Occipital lobe (tissue), 2 donors: ENCODE data around the gene ATP6V0E2. TPM values are rescaled to one million over a fixed set of nuclear protein-coding genes. Genes with fewer than 3 reads are reported as not detected.

Experiments
- DNase-seq: peaks from one replicate; lab custom pipeline; 2025; lab: John Stamatoyannopoulos, UW
- total RNA-seq: library from RNA; depleted of rRNA; stranded (reverse); fragments of >200 nt; gene quantifications from one replicate; pipeline ENCODE4 v1.2.3, GENCODE V29; 2014

Gene ATP6V0E2
- total RNA-seq, 1 donor from 2014 or later, result 112 TPM

DNA sequence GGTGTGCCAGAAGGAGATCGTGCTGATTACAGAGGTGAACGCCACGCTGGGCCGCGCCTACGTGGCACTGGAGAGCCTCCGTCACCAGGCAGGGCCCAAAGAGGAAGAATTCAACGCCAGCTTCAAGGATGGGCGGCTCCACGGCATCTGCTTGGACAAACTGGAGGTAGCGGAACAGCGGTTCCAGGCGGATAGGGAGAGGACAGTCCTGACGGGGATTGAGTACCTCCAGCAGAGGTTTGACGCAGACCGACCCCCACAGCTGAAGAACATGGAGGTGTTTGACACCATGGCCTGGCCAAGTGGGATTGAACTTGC, 12.1 kb upstream of the ATP6V0E2 start:
- DNase-seq, result no peak

DNA sequence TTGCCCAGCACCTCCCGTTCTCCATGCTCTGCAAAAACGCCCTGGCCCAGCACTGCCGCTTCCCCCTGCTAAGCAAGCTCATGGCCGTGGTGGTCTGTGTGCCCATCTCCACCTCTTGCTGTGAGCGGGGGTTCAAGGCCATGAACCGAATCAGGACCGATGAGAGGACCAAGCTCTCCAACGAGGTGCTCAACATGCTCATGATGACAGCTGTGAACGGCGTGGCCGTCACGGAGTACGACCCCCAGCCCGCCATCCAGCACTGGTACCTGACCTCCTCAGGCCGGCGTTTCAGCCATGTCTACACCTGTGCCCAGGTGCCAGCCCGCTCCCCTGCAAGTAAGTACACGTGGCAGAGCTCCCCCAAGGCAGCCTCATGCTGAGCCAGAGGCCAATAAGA, 11.6 kb upstream of the ATP6V0E2 start:
- DNase-seq, result no peak

DNA sequence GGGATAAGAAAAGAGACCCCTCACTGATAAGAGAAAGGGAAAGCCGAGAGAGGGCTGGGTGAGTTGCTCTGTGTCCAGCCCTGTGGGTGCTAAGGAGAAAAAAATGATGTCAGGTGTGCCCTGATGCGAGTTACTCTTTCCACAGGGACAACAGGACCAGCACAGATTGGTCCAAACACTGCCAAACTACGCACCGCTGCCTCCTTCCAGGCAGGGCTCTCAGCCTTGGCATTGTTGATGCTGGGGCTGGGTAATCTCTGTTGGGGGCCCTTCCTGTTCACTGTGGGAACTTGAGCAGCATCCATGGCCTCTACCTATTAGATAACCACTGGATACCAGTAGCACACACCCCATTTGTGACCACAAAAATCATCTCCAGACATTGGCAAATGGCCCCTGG, 10.3 kb upstream of the ATP6V0E2 start:
- no peak for DNase-seq

DNA sequence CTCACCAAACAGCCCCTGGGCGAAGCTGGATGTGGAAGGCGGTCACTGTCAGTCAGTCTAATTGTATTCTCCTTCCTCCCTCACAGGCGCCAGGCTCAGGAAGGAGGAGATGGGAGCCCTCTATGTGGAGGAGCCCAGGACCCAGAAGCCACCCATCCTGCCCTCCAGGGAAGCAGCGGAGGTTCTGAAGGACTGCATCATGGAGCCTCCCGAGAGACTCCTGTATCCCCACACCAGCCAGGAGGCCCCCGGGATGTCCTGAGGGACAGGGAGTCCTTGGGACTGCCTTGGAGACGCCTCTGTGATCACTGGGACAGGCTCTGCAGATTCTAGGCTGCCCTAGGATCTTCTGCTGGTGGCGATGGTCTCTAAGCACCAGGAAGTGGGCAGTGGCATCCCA, 9.7 kb upstream of the ATP6V0E2 start:
- DNase-seq, result no peak

DNA sequence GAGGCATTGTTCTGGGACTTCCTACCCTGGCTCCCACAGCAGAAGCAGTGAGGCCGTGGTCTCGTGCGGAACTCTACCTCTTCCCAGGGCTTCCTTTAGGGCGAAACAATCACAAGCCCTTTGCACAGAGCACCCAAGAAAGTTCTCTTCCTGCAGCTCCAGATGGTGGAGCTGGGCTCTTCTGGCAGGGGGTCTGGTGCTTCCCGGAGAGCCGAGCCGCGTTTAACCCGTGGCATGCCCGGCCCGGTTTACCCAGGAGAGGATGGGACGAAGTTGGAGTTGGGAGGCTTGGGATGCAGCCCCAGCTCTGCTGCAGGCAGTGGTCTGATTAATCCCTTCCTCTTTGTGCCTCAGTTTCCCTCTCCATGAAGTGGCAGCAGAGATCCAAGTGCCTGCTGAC, 9.0 kb upstream of the ATP6V0E2 start:
- DNase-seq, result no peak

DNA sequence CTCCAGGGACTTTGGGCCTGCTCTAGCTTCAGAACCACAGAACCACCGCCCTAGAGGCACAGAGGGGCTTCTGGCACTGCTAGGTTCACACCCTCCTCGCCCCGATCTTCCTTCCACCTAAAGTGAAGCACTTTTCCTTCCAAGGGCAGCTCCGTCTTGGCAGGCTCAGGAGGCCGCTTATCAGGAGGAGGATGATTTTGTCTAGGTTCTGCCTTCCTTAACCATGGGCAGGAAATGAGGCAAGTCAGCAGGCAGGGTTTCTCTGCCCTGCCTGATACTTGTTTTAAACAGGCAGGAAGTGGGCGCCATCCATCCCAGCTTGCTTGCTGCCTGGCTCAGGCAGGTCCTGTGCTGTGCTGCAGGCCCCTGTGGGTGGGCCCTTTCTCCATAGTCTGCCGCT, 8.3 kb upstream of the ATP6V0E2 start:
- no peak for DNase-seq

DNA sequence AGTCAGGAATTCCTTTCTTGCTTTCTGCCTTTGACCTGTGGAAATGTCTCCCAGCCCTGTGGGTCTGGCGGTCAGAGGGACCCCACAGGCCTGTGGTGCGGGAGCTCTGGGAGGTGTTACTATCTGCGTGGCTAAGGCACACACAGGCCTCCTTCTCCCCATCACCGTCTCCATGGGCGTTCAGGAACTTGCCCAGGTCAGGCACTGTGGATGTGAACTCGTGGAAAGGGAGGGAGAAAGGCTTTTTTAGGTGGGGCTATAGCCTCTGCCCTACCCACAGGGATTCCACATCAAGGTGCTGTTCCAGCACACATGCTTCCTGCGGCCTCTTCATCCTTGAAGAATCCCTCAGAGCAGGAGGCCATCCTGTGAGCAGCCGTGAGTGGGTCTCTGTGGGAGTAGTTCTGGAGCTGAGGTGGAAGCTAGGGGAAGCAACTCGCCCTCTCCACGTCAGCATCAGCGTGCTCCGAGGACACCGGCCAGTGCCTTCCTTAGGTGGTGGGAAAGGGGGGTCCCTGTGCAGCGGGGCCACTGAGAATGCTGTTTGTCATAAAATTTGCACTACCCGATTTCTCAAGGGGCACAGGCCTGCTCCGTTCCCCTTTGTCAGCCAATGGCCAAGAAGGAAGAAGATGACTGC, 7.5 kb upstream of the ATP6V0E2 start:
- DNase-seq, result no peak

DNA sequence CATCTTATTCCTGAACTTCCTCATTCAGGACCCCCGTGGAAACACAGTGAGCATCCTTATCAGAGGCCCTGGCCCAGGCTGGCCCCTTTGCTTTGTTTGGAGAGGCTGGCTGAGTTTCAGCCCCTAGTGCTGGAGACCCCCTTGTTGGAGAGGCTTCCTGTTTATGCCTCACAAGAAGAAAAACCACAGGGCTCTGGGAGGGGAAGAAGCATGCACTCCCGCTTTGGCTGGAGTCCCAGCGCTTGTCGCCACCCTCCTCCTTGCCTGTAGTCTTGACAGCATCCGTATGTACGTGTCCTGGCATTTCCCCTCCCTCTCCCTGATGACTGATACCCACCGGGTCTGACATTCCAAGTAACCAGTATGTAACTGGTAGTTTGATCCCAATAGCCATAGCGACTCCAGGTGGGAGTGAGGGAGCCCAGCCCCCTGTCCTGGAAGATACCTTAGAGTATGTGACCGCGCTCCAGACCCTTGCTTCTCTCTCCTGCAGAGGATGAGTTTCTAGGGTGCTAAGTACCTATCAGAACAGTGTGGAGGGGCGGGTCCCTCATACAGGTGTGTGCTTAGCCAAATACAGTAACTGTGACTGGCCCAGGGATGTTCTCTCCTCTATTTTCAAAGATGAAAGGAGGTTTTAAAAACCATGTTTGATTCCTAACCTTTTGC, 6.9 kb upstream of the ATP6V0E2 start:
- DNase-seq, result no peak

DNA sequence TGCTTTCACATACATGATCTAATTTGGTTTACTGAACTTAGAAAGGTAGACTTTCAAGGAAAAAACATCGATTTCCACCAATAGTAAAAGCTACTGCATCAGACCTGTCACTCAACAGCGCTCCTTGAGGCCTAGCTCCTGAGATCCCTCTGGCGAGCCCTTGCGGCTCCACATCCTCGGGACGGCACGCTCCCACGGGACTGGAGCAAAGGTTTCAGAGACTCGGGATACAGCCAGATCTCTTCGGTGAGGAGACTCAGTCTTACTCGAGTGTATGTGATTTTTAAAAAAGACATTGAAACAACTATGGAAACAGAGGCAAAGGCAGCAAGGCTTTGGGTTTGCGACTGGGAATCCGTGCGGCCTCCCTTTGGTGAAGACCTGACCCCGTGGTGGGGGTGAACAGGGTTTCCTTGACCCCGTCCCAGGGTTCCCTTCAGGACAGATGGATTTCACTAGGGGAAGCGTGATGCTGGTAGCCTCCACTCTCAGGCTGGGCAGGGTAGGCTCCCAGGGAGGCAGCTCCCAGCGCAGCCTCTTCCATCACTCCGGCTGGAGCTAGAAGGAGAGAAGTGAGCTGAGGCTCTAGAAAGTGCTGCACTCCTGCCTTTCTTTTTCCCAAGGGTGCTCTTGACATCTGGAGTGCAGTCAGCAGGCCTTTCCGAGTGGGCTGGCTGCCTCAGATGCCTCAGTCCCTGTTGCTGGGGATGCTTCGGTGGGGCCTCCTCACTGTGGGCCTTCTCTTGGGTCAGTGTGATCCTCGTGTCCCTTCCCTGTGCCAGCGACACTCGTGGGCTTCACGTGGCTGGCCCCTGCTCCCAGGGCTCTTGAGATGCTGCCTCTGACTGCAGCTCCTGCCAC, 5.8 kb upstream of the ATP6V0E2 start:
- DNase-seq, result no peak

DNA sequence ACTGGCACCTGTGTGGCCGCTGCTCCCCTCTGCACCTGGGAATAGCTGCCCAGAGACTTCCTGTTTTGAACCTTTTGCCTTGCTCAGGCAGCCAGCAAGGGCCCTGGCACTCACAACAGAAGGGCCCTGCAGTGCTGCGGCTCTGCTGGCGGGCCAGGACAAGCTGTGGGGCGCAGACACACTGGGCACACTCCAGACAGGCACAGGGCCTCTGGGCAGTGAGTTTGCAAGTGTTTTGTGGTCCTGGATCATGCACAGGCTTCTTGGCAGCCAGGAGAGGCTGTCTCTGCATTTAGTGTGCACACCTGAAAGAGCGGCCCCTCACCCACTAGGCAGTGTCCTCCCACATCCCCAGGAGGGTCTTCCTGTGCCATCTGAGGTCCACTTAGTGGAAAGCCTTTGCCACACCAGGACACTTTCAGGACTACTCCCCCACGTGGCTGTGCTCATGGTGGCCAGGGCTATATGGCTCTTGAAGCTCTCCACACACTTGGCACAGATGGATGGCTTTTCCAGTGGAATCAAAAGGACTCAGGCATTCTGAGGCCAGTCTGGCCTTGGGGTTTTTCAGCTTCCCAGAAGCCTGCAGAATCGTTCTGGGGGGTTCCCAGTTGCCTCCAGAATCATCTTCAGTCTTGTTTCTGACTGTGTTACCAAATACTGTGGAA, 5.0 kb upstream of the ATP6V0E2 start:
- DNase-seq, result no peak

DNA sequence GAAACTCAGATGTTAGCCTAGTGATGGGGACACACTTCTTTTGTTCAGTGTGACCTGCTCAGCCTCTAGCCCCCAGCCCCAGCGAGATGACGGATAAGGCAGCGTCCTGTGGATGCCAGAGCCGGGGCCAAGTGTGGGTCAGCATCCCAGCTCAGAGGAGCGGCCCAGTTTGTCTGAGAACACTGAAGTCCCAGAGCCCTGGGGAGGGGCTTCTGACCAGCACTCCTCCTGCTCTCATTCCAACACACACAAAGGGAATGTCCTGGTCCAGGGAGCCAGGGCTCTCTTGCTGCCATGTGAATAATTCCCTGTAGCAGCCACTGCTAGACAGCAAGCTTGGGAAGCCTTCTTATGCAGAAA, 4.5 kb upstream of the ATP6V0E2 start:
- DNase-seq, result no peak

DNA sequence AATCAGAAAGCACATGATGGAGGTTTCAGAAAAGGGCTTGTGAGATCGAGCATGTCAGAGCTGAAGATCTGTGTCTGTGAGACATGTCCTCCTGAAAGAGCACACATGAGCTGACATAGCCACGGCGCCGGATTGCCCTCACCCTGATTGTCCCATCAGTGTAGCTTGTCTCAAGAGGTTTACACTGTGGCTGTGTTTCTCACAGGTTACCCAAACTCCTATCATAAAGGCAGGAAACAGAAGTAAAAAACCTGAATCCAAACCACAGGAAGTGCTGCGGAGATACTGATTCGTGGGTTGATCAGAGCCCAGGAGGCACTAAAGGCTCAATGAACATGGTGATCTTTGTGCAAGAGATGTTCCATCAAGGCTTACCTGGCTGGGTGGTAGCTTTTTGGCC, 3.9 kb upstream of the ATP6V0E2 start:
- DNase-seq, result no peak

DNA sequence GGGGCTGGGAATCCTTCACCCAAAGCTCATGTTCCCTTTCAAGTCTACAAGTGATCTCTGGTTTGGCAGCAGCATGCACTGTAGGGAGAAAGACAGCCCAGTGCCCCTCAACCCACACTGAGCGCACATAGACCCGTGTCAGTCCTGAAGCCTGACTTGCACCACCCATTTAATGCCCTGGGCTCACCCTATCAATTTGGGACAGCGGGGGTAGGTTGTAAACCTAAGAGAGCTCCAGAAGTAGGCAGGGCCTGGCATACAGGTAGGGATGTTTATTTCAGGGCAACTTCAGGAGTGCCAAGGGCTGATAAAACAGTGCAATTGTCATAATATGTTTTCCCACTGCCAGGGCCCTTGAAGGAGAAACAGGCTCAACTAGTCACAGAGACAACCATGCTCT, 3.5 kb upstream of the ATP6V0E2 start:
- no peak for DNase-seq

DNA sequence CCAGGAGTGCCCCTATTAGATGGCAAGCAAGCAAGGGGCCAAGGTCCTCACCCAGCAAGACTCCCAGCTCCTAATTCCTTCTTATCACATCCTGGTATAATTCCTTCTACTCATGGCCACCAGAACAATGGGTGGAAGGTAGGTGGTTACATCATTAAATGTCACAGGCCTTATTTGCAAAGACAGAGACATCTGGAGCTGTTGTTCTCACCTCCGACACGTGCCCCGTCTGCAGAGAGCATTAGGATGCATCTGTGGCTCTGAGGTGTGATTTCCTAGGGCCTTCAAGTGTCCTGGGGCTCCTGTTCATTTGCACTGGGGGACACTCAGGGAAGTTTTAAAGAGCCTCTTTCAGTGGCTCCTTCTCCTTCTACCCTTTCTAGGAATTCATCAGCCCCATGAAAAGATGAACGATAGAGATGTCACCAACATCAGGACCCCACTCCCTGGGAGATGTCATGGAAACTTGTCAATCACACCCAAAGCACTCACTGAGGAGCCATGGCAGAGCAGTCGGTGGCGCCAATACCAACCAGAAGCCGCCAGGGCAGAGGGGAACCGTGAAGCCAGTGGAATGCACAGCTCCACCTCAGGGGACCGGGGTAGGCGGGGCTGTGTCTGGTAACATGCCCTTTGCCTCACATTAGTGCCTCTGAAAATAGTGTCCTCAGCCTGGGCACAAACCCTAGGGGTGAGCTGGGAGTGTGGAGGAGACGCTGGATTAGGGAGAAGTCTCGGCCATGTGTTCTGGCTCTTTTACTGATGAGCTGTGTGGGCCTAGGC, 2.9 kb upstream of the ATP6V0E2 start:
- no peak for DNase-seq

DNA sequence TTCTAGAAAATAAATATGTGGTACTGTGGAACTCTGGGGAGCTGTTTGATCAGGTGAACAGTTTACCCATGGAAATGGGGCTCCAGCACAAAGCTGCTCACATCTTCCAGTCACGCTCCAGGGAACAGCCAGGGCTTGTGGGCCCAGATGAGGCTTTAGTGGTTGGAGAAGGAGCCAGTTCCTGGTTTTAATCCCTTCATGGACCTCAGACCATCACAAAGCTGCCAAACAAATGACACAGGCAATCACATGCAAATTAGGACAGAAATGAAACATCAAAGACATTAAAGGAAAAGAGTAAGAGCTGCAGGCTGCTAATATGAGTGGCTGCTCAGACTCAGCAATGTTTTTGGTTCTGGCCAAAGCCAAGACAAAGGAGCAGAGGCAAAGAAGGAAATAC, 2.2 kb upstream of the ATP6V0E2 start:
- DNase-seq, result no peak

DNA sequence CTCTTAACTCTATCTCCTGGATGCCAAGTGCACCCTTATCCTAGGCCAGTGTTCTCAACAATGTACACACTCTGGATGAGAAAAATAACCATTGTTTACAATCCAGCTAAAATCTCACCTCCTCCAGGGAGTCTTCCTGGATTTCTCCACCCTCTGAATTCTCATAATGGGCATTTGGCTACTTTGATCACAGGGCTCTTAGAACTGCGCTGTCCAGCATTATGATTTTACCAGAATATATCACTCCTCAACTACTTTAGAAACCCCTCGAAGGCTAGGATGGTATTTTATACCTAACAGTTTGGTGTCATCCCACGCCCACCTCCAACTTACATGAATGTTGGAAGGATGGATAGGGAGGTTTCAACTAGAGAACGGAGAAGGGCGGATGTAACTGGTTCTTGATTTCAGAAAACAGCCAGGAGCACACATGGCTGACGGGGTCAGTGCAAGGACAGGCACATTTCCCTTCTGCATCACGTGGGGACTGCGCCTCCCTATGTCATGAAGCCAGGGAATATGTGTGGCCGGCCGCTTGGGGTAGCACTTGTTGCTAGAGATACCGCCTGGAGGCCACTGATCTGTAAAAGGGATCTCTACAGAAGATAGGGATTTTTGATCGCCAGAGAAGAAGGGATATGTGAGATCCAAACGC, 1.2 kb upstream of the ATP6V0E2 start:
- DNase-seq, result peak; percentile 67

DNA sequence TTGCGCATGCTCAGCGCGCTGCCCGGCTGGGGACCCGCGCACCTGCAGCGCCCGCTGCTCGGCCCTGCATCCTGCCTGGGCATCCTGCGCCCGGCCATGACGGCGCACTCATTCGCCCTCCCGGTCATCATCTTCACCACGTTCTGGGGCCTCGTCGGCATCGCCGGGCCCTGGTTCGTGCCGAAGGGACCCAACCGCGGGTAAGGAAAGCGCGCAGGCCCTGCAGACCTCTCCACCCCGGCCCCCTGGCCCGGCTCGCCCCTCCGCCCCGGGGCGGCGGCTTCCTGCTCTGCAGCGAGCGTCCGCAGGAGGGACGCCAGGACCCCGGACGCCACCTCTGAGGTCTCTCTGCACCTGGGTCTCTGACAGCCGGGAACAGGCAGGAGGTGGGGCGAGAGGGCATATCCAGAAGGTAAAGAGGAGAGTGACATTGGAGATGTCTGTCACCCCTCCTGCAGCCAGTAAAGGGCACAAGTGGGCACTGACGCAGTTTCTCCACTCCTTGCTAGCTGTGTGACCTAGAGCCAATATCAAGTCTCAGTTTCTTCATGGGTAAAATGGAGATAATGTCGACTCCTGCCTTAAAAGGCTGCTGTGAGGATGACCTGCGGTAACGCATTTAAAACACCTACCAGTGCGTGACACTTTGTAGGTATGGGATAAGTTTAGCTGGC, 338 bp downstream of the ATP6V0E2 start:
- DNase-seq, result no peak

DNA sequence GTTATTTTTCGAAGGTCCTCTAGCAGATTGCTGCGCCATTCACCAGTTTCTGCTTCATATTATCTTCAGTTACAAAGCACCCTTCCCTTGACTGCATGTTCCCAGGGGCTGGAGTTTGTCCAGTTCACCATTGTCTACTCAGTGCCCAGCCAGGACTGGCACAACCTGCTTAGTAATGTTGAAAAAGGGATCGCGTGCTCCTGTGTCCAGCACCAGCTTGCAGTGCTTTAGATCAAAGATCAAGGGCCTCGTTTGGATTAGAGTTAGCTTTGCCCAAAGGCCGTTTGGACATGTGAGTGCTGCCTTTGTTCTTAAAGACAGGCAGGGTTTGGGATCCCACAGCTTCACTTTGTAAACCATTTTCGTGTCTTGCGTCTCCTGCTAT, 867 bp downstream of the ATP6V0E2 start:
- DNase-seq, result no peak

DNA sequence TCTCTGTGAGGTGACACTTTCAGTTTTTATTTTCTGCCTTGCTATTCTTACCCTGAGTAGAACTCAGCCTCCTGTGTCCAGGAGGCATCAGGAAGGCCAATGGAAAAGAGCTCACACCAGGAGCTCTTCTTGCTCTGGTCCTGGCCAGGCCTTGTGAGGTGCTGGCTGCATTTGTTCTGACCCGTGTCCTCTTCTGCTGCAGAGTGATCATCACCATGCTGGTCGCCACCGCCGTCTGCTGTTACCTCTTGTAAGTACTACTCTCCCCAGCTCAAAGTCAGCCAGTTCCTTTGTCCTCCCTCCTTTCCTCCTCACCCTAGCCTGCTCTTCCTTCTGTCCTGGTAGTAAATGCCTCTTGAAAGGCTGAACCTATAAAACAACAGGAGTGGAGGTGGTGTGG, 1.6 kb downstream of the ATP6V0E2 start:
- DNase-seq, result no peak

DNA sequence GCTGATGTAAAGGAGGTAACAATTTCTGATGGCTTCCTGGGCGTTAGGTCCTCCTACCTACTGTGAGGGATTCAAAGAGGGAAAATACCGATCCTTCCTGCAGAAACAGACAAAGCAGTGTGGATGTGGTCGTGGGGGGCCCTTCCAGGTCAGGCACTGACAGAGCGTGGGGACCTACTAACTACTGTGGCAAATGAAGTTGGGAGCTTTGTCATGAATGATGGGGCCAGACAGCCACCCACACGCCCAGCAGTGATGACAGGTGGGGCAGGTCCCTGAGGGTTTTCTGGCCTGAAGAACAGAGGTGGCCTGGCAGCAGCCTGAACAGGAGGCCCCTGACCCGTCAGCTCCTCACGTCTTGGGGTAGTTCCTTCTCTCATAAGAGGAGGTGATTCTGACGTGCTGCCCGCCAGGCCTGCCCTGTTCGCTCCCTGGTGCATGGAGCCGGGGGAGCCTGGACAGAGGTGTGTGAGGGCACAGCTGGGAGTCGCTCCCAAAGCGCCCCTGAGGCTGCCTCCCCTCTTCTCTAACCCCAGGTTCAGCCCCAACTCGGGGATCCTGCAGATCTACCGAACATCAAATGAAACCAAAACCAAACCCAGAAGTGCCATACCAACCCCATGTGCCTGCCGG, 4.2 kb downstream of the ATP6V0E2 start:
- no peak for DNase-seq
